ENCODE measurements around the gene EIF3L. TPM values are rescaled to one million over a fixed set of nuclear protein-coding genes. Genes with fewer than 3 reads are reported as not detected.

Gene EIF3L
- total and polyA plus RNA-seq, 2 donors (not counting 3 experiments of a cell fraction or from before 2014, with no cell fraction given), result 479 to 601 TPM

DNA sequence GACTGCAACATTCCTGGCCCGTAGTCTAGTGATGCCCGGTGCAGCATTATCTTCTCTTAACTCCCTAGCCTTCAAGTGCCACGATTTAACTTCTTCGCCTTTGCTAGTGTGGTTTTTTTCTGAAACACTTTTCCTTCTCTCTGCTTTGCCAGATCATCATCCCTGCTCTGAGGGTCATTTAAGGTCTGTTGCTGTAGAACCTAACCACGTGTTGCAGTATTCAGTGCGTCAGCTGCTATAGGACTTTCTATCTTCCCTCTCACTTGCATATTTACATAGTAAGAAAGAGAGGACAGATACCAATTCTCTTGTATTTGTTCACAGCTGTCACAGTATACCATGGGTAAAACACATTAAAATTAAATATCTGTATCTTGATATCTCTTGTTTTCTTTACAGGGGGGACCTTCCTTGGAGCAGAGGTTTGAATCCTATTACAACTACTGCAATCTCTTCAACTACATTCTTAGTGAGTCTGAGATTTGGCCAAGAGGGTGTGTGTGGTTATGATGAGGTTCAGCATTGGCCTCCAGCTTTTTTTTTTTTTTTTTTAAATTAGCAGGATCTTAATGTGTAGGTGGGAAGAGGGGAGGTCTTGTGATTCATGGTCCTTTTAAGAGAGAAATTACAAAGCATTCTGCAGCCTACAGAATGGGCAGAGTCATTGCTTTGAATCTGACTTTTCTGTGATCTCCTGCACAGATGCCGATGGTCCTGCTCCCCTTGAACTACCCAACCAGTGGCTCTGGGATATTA lies 13.5 kb downstream of the EIF3L start:
- Histone ChIP-seq H3K9me1 (replicated peaks; ENCODE audit: control insufficient read depth, extremely low read depth, insufficient read depth, low read length) (no peaks in the 10 kb centered on the region), H3K9me3 (replicated peaks; ENCODE audit: control insufficient read depth, insufficient read depth, low read length) (no peaks in the 10 kb centered on the region), H3K9ac (replicated peaks; ENCODE audit: extremely low read depth, insufficient read depth, low read length) (no peak overlapping the region), H3K79me2 (ENCODE audit: control insufficient read depth, insufficient read depth, low read length) (peaks cover 25% of the 10 kb centered on the region), H2AFZ (ENCODE audit: low read depth, low read length) (no peak overlapping the region), H3K4me1 (ENCODE audit: control insufficient read depth, extremely low read depth, insufficient read depth, low read length) (peaks cover 18% of the 10 kb centered on the region), H3K4me2 (ENCODE audit: insufficient read depth, low read length) (no peak overlapping the region), H4K20me1 (replicated peaks; ENCODE audit: control insufficient read depth, extremely low read depth, insufficient read depth, low read length) (peaks cover 5% of the 10 kb centered on the region), H3K27ac (ENCODE audit: insufficient read depth, low read depth, low read length) (no peak overlapping the region), H3K36me3 (ENCODE audit: control insufficient read depth in 2 of 2, extremely low read depth in 1 of 2, insufficient read depth in 2 of 2, low read length in 2 of 2) (peaks cover 38 to 43% of the 10 kb centered on the region in 2 experiments), H3K27me3 (ENCODE audit: control insufficient read depth in 2 of 2, insufficient read depth in 2 of 2, low read length in 2 of 2) (no peaks in the 10 kb centered on the region), H3K4me3 (replicated peaks in 1 of 3; ENCODE audit: insufficient read depth in 1 of 3, low read depth in 1 of 3, low read length in 3 of 3) (no peak overlapping the region)
- BruUV-seq (replicated peaks), result no TSS peak
- TF ChIP-seq POLR2AphosphoS5 (IDR thresholded peaks at IDR 0.05; ENCODE audit: insufficient read depth, low read depth, low read length), result no peak
- TF ChIP-seq, protein P1, sequence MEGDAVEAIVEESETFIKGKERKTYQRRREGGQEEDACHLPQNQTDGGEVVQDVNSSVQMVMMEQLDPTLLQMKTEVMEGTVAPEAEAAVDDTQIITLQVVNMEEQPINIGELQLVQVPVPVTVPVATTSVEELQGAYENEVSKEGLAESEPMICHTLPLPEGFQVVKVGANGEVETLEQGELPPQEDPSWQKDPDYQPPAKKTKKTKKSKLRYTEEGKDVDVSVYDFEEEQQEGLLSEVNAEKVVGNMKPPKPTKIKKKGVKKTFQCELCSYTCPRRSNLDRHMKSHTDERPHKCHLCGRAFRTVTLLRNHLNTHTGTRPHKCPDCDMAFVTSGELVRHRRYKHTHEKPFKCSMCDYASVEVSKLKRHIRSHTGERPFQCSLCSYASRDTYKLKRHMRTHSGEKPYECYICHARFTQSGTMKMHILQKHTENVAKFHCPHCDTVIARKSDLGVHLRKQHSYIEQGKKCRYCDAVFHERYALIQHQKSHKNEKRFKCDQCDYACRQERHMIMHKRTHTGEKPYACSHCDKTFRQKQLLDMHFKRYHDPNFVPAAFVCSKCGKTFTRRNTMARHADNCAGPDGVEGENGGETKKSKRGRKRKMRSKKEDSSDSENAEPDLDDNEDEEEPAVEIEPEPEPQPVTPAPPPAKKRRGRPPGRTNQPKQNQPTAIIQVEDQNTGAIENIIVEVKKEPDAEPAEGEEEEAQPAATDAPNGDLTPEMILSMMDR (IDR thresholded peaks at IDR 0.05; ENCODE audit: extremely low read depth in 1 of 2, insufficient read depth in 1 of 2, low read depth in 1 of 2, low read length in 2 of 2), result no peak
- TF ChIP-seq MYC (IDR thresholded peaks at IDR 0.05; ENCODE audit: low read depth, low read length), result no peak
- TF ChIP-seq POLR2A (IDR thresholded peaks at IDR 0.05; ENCODE audit: low read depth, low read length), result no peak
- TF ChIP-seq, protein P2, sequence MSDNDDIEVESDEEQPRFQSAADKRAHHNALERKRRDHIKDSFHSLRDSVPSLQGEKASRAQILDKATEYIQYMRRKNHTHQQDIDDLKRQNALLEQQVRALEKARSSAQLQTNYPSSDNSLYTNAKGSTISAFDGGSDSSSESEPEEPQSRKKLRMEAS (IDR thresholded peaks at IDR 0.05; ENCODE audit: insufficient read depth, insufficient read length), result no peak
- TF ChIP-seq JUN (IDR thresholded peaks at IDR 0.05; ENCODE audit: borderline replicate concordance, insufficient read depth, insufficient read length, low read depth), result no peak
- no peak for TF ChIP-seq EZH2 (IDR thresholded peaks at IDR 0.05; ENCODE audit: borderline replicate concordance, low read depth, low read length, severe bottlenecking)
- no peak for TF ChIP-seq GATA2 (IDR thresholded peaks at IDR 0.05; ENCODE audit: insufficient read depth, insufficient read length, low read depth, low read length)
- no peak for TF ChIP-seq FOS (IDR thresholded peaks at IDR 0.05; ENCODE audit: borderline replicate concordance, insufficient read depth, low read length)
- dilution Hi-C loops (cut with MboI; ENCODE audit: extremely low pct_ligation_motif_present, low sequenced_read_pairs) (no loop called here), intact Hi-C loops (cut with micrococcal nuclease) (loop anchor here (1.0 kb wide), 2 partner anchors 18 to 45 kb away; partner anchors contain the start of gene ANKRD54)
- POLR2A ChIA-PET, result interaction anchor here (0.7 to 1.8 kb wide), 2 partner anchors 8 to 45 kb away, joined by 3 to 8 read pairs; no protein-coding TSS in a partner anchor
- CTCF ChIA-PET, result interaction anchor here (0.6 to 5.1 kb wide), 38 partner anchors 9 to 329 kb away, joined by 3 to 223 read pairs (median 5); partner anchors contain the start of genes ANKRD54, C22orf23, EIF3L and GALR3
- no peak for DNase-seq (ENCODE audit: low read depth, low spot score)
- FAIRE-seq, result no peak

All from endothelial cell of umbilical vein (primary cell).